IMR-90 (cell line): ENCODE data around the gene NIPAL3. TPM values are rescaled to one million over a fixed set of nuclear protein-coding genes. Genes with fewer than 3 reads are reported as not detected.

Experiments used
- ATAC-seq: fragments of 200-7000 bp; cut with Tn5 transposase; 2 replicates; pipeline ENCODE4 v1.9.1; 2020; ENCODE audit warnings: low read depth, mild to moderate bottlenecking, moderate library complexity
- BruUV-seq: library from RNA; stranded (reverse); fragments of 400-500 nt; replicated peaks from 2 replicates; lab custom pipeline; 2021; lab: Mats Ljungman, UMichigan
- CTCF ChIA-PET: fragments of 300-600 bp; formaldehyde crosslinking; extraction: SDS; loops from one replicate; lab custom pipeline; 2021; ENCODE audit warnings: antibody characterized with exemption; lab: Yijun Ruan, JAX
- POLR2A ChIA-PET: fragments of 300-600 bp; sonication (Branson Sonifier 250); formaldehyde crosslinking; loops from one replicate; lab custom pipeline; 2022; ENCODE audit warnings: antibody characterized with exemption; ENCODE audit not compliant: unreplicated experiment; lab: Charles Lee
- DNase-seq: peaks from one replicate; pipeline ENCODE4 v3.0.0; 2013
- H2AFZ ChIP-seq: replicated peaks from 2 replicates; pipeline ENCODE3; 2013; ENCODE audit warnings: low read length, mild to moderate bottlenecking; ENCODE audit not compliant: poor library complexity
- H2AK5ac ChIP-seq: 2 replicates; pipeline ENCODE4 v1.6.1; 2013; ENCODE audit warnings: low read depth, low read length, inconsistent platforms
- H2AK9ac ChIP-seq: replicated peaks from 2 replicates; pipeline ENCODE3; 2013; ENCODE audit warnings: mild to moderate bottlenecking, low read depth, low read length, moderate library complexity; ENCODE audit not compliant: poor library complexity
- H2BK120ac ChIP-seq: 2 replicates; pipeline ENCODE4 v1.6.1; 2013; ENCODE audit warnings: low read depth, low read length, inconsistent platforms
- H2BK15ac ChIP-seq: 3 replicates; pipeline ENCODE4 v1.6.1; 2013; ENCODE audit warnings: low read depth, low read length, inconsistent platforms
- H2BK20ac ChIP-seq: 2 replicates; pipeline ENCODE4 v1.6.1; 2013; ENCODE audit warnings: low read depth, mild to moderate bottlenecking, inconsistent platforms, low read length, moderate library complexity
- H2BK5ac ChIP-seq: 2 replicates; pipeline ENCODE4 v1.6.1; 2013; ENCODE audit warnings: mild to moderate bottlenecking, low read depth, low read length, inconsistent platforms; ENCODE audit not compliant: poor library complexity, severe bottlenecking
- H3K14ac ChIP-seq: replicated peaks from 2 replicates; pipeline ENCODE4 v1.6.1; 2013; ENCODE audit warnings: low read depth, low read length, inconsistent platforms
- H3K18ac ChIP-seq: 2 replicates; pipeline ENCODE4 v1.6.1; 2013; ENCODE audit warnings: low read depth, low read length, control low read depth
- H3K23ac ChIP-seq: 2 replicates; pipeline ENCODE4 v1.6.1; 2013; ENCODE audit warnings: low read depth, low read length, inconsistent platforms
- H3K27ac ChIP-seq: 2 replicates; pipeline ENCODE4 v1.5.1; 2013; ENCODE audit warnings: mild to moderate bottlenecking, control low read depth, low read length; ENCODE audit not compliant: insufficient read depth
- H3K27me3 ChIP-seq: 2 replicates; pipeline ENCODE4 v1.6.1; 2013; ENCODE audit warnings: low read length; ENCODE audit not compliant: control insufficient read depth, insufficient read depth
- H3K36me3 ChIP-seq: 2 replicates; pipeline ENCODE4 v1.6.1; 2013; ENCODE audit warnings: low read length, mixed read lengths; ENCODE audit not compliant: control insufficient read depth, insufficient read depth
- H3K4ac ChIP-seq: 2 replicates; pipeline ENCODE4 v1.6.1; 2013; ENCODE audit warnings: low read depth, low read length, inconsistent platforms
- H3K4me1 ChIP-seq: 2 replicates; pipeline ENCODE4 v1.6.1; 2013; ENCODE audit warnings: low read length, mixed read lengths; ENCODE audit not compliant: control insufficient read depth, insufficient read depth
- H3K4me2 ChIP-seq: 2 replicates; pipeline ENCODE4 v1.6.1; 2013; ENCODE audit warnings: low read depth, mild to moderate bottlenecking, control low read depth, low read length, moderate library complexity
- H3K4me3 ChIP-seq: 2 replicates; pipeline ENCODE4 v1.5.1; 2013; ENCODE audit warnings: low read depth, mild to moderate bottlenecking, control low read depth, low read length, moderate library complexity; ENCODE audit not compliant: insufficient read depth
- H3K56ac ChIP-seq: 2 replicates; pipeline ENCODE4 v1.6.1; 2013; ENCODE audit warnings: low read length, inconsistent platforms; ENCODE audit not compliant: insufficient read depth; ENCODE audit errors: extremely low read depth
- H3K79me1 ChIP-seq, 2 experiments: 2 replicates each; pipeline ENCODE4 v1.6.1; 2013; ENCODE audit warnings: low read length in 2 of 2, inconsistent platforms in 1 of 2, low read depth in 1 of 2
- H3K9ac ChIP-seq: 2 replicates; pipeline ENCODE4 v1.6.1; 2013; ENCODE audit warnings: low read depth, low read length, control low read depth
- H3K9me1 ChIP-seq: 2 replicates; pipeline ENCODE4 v1.6.1; 2013; ENCODE audit warnings: low read length, inconsistent platforms; ENCODE audit not compliant: insufficient read depth
- H3K9me3 ChIP-seq: 2 replicates; pipeline ENCODE4 v1.6.1; 2013; ENCODE audit warnings: low read length; ENCODE audit not compliant: control insufficient read depth, insufficient read depth
- H4K20me1 ChIP-seq: 2 replicates; pipeline ENCODE4 v1.6.1; 2013; ENCODE audit warnings: low read length, inconsistent platforms; ENCODE audit not compliant: insufficient read depth
- H4K5ac ChIP-seq: 2 replicates; pipeline ENCODE4 v1.6.1; 2013; ENCODE audit warnings: mild to moderate bottlenecking, low read depth, low read length, control low read depth
- H4K8ac ChIP-seq, 2 experiments: 2 replicates each; pipeline ENCODE4 v1.6.1; 2013; ENCODE audit warnings: low read depth in 2 of 2, low read length in 2 of 2, control low read depth in 1 of 2, inconsistent platforms in 1 of 2
- H4K91ac ChIP-seq: 2 replicates; pipeline ENCODE4 v1.6.1; 2013; ENCODE audit warnings: low read depth, low read length, inconsistent platforms; ENCODE audit not compliant: insufficient read depth
- CHD1 ChIP-seq: IDR thresholded peaks from 2 replicates; pipeline ENCODE4 v1.6.1; 2012; ENCODE audit warnings: low read depth, low read length, improper control_type of control experiment
- CTCF ChIP-seq: conservative IDR thresholded peaks from 2 replicates; pipeline ENCODE4 v1.5.1; 2012; ENCODE audit warnings: mild to moderate bottlenecking, low read depth, low read length, improper control_type of control experiment
- FOS ChIP-seq: fragments of 150-350 bp; IDR thresholded peaks from 2 replicates; pipeline ENCODE4 v1.6.1; 2016; ENCODE audit warnings: low read depth, low read length
- NFE2L2 ChIP-seq: fragments of 150-350 bp; IDR thresholded peaks from 2 replicates; pipeline ENCODE4 v1.6.1; 2016; ENCODE audit warnings: low read depth, mild to moderate bottlenecking, low read length
- POLR2A ChIP-seq: IDR thresholded peaks from 2 replicates; pipeline ENCODE4 v1.6.1; 2012; ENCODE audit warnings: mild to moderate bottlenecking, low read depth, low read length
- SMC3 ChIP-seq: fragments of 150-350 bp; IDR thresholded peaks from 2 replicates; pipeline ENCODE4 v1.6.1; 2016; ENCODE audit warnings: low read depth, mild to moderate bottlenecking, antibody characterized with exemption, low read length, moderate library complexity
- WGBS, 2 experiments: methylation state at CpG; one replicate each; pipeline versions ENCODE4 v1.1.5 to v1.1.7; 2013; ENCODE audit warnings: missing lambda C conversion rate in 2 of 2; ENCODE audit not compliant: insufficient read length in 1 of 2; ENCODE audit errors: extremely low coverage in 2 of 2; 5-methylcytosine and 5-hydroxymethylcytosine counted together
- dilution Hi-C: fragments of 300-500 bp; cut with HindIII; formaldehyde crosslinking; loops from one replicate; pipeline ENCODE4 v1.14.3; 2018; ENCODE audit warnings: low sequenced_read_pairs; ENCODE audit not compliant: unreplicated experiment
- in situ Hi-C: fragments of 300-500 bp; cut with MboI; formaldehyde crosslinking; loops from 3 replicates; pipeline ENCODE4 v1.14.3; 2019; ENCODE audit warnings: low sequenced_read_pairs, inconsistent platforms, mixed read lengths
- intact Hi-C: fragments of 100-400 bp; cut with micrococcal nuclease; formaldehyde crosslinking; loops from 2 replicates; pipeline ENCODE4 v1.10.0; 2022
- polyA plus RNA-seq, 3 experiments: library from polyadenylated mRNA; depleted of rRNA; stranded (reverse); fragments of >200 nt; gene quantifications; 2 replicates each; pipeline ENCODE4 v1.2.3, GENCODE V29; 2012; ENCODE audit warnings: low replicate concordance in 1 of 3
- total RNA-seq: library from RNA; depleted of rRNA; stranded (reverse); fragments of >200 nt; gene quantifications from 2 replicates; pipeline ENCODE4 v1.2.3, GENCODE V29; 2012
- TF ChIP-seq, protein P1 (sequence below): fragments of 150-350 bp; IDR thresholded peaks from 2 replicates; pipeline ENCODE4 v1.6.1; 2016; ENCODE audit warnings: low read depth, mild to moderate bottlenecking, low read length, moderate library complexity, borderline replicate concordance

Gene NIPAL3
- total and polyA plus RNA-seq, 2 of the 4 experiments (the other 2 are of a cell fraction) = 55.0 to 123 TPM

DNA sequence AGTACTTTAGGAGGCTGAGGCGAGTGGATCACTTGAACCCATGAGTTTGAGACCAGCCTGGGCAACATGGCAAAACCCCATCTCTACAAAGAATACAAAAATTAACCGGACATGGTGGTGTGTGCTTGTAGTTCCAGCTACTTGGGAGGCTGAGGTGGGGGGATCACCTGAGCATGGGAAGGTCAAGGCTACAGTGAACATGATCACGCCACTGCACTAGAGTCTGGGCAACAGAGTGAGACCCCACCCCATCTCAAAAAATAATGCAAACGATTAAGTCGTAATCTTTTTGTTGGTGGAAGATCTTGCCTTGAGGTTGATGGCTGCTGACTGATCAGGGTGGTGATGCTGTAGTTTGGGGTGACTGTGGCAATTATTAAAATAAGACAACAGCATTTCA is 93.3 kb downstream of the NIPAL3 start:
- Histone ChIP-seq H3K23ac (no peak overlapping the region), H3K56ac (no peak overlapping the region), H4K5ac (no peak overlapping the region), H3K4ac (no peak overlapping the region), H4K91ac (no peak overlapping the region), H3K4me3 (no peak overlapping the region), H2BK120ac (no peak overlapping the region), H3K9ac (no peak overlapping the region), H3K27me3 (no peaks in the 10 kb centered on the region), H3K18ac (no peak overlapping the region), H3K79me1 (peaks cover 8 to 18% of the 10 kb centered on the region in 2 experiments), H2AFZ (no peak overlapping the region), H4K20me1 (no peaks in the 10 kb centered on the region), H3K36me3 (no peaks in the 10 kb centered on the region; the same call in 1 of the 2 replicates), H3K9me3 (no peaks in the 10 kb centered on the region), H2AK9ac (no peak overlapping the region), H3K4me1 (no peaks in the 10 kb centered on the region), H2BK5ac (no peak overlapping the region), H2BK15ac (no peak overlapping the region), H3K14ac (no peak overlapping the region), H2BK20ac (no peak overlapping the region), H4K8ac (no peak overlapping the region), H2AK5ac (no peak overlapping the region), H3K9me1 (peaks cover 11% of the 10 kb centered on the region; the same call in 1 of the 2 replicates), H3K4me2 (no peak overlapping the region), H3K27ac (no peak overlapping the region)
- TF ChIP-seq CHD1 (no peak), NFE2L2 (no peak), SMC3 (no peak), CTCF (no peak), FOS (no peak), POLR2A (no peak)
- TF ChIP-seq, protein P1, sequence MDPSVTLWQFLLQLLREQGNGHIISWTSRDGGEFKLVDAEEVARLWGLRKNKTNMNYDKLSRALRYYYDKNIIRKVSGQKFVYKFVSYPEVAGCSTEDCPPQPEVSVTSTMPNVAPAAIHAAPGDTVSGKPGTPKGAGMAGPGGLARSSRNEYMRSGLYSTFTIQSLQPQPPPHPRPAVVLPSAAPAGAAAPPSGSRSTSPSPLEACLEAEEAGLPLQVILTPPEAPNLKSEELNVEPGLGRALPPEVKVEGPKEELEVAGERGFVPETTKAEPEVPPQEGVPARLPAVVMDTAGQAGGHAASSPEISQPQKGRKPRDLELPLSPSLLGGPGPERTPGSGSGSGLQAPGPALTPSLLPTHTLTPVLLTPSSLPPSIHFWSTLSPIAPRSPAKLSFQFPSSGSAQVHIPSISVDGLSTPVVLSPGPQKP = no peak
- no TSS peak for BruUV-seq
- POLR2A ChIA-PET = no interaction called here
- intact Hi-C loops = loop anchor here (10.0 kb wide), 1 partner anchor 106 kb away; no protein-coding TSS in a partner anchor
- CTCF ChIA-PET = no interaction called here
- whole genome bisulfite sequencing, 2 experiments = no CpG with 5 or more reads among the region's 5 CpGs
- in situ Hi-C loops = no loop called here
- DNase-seq (no peak), ATAC-seq (no peak)
- dilution Hi-C loops = no loop called here
